ENCODE data around the gene TP73.

TP73 gene

DNA sequence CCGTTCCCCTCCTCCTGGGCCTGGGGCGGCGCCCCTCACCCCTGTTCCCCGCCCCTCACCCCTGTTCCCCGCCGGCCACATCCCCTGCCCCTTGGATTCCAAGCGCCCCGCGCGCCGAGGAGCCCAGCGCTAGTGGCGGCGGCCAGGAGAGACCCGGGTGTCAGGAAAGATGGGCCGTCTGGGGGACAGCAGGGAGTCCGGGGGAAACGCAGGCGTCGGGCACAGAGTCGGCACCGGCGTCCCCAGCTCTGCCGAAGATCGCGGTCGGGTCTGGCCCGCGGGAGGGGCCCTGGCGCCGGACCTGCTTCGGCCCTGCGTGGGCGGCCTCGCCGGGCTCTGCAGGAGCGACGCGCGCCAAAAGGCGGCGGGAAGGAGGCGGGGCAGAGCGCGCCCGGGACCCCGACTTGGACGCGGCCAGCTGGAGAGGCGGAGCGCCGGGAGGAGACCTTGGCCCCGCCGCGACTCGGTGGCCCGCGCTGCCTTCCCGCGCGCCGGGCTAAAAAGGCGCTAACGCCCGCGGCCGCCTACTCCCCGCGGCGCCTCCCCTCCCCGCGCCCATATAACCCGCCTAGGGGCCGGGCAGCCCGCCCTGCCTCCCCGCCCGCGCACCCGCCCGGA lies at the start of gene TP73:
TSS of gene TP73 (plus strand) at position 587 of the 618 bp plus-strand sequence. CDS start 29,850 bp downstream, outside the sequence.
- peak; percentile 7 for DNase-seq

DNA sequence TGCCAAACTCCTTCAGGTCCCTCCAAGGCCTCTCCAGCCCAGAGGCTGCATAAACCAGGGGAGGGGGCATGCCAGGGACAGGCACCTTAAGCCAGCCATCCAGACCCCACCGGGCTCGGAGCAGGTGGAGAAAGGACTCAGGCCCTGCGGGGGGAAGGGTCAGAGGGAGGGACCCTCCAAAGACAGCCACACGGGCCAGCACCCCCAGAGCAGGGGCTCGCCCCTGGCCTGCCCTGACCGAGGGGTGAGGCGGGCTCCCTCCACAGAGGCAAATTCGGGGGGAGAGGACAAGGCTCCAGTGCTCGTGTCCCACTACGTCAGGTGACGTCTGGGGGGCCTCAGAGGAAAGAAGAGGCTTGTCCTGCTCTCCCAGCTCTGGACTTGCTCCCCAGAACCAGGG lies 49.2 kb upstream of the TP73 start:
- no peak for DNase-seq

DNA sequence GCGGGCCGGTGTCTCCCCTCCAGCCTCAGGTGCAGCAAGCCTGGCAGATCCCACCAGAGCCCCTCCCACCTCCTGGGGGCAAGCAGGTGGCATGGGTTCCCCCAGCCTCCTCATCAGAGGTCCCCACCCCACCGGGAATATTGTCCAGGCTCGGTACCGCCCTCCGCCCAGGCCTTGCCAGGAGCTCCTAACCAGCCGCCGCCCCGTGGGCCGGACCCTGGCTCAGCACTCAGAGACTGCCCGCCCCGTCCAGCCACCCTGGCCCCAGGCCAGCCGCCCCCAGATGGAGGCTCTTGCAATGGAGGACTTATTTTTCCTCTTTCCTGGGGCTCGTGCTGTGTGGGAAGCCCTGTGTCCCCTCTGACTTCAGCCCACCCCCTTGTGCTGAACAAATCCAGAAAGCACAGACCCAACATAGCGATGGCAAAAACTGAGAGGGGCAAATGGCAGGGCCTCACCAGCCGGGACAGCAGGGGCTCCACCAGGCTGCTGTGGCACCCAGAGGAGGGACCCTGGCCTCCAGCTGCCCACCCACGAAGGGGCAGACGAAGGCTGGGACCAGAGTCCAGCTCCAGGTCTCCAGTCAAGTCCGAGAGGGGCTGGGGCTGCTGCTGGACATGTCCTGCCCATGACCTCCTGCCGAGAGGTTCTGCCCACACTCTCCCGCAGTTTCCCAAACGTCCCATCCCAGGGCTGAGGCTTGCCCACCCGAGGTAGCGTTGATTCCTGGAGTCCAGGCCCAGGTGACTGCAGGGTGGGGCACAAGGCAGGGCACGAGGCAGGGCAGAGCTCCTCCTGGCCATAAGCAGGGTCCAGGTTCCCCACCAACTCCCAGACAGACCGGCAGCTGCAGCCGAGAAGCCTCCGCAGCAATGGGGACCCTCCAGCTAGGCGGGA lies 48.5 kb upstream of the TP73 start:
- DNase-seq, result no peak

DNA sequence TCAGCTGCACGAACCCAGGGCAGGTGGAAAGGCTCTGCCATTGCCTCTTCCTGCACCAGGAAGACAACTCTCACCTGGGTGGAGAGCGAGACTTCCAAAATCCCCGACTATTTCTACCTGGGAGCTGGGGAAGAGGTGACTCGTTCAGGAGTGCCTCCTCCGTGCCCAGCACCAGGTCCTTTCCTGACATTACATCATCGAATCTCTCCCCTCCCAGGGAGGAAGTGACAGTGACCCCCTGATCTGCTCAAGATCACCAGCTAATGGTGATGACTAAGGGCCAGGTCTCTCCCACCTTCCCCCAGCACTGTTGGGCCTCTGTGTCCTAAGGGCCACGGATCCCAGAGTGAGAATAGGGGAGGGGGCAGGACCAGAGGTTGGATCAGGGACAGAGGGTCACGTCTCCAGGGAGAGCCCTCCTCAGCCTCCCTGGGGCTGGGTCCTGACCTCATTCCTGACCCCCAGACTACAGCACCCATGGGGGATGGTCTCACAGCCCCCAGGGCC lies 47.8 kb upstream of the TP73 start:
- no peak for DNase-seq

DNA sequence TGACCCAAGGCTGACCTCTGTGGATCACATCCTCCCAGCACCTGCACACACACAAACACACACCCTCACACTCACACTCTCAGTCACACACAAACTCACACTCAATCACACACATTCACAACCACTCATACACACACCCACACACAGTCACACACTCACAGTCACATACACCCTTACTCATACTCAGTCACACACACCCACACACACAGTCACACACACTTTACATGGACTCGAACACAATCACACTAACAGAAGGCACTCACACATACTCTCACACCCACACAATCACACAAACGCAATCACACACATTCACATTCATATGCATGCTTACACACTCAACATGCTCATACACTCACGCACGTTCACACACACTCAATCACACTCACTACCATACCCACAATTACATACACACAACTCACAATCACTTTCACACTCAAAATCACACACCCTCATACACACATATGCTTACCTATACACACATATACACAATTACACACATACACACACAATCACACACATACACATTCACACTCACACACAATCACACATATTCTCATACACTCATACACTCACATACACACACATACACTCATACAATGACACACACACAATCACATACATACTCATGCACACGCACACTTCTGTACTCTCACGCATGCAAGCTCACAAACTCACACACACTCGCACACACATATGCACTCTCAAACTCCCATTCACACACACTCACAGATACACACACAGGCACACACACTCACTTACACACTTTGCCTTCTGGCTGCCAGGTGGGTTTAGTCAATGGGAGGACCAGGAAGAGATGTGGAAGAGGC lies 47.1 kb upstream of the TP73 start:
- DNase-seq, result no peak

DNA sequence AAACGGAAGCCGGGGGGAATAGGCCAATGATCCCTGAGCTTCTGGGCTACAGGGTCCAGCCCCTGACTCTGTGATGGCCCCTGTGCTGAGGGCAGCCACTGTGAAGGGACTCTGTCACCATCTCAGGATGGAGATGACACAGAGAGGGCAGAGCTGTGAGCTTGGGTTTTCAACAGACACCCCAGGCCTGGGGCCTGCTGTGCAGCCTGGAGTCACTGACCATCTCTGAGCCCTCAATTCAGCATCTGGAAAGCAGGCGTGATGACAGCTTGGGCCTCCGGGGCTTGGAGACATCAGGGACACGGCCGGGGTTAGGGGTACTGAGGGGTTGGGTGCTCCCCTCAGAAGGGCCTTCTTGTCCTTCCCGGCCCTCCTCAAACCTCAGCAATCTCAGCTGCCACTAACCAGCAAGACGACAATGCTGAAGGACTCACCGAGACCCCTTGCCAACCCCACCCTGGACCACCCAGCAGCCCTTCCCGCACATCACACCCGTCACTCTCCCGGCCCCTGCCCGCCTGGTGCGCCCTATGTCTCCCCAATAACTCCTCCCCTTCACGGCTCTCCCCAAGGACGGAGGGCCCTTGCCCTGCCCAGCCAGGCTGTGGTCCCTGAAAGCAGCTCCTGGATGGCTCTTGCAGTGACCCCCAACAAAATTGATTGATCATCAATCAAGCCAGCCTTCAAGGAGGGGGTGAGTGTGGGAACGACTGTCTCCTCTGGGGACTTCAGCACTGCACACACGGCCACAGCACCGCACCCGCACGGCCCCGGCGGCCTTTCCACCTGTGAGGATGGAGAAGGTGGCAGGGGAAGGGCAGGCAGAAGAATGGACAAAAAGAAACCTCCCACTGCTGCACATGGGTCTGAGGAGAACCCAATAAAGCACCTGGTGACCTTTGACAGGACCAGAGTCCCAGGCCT lies 45.3 kb upstream of the TP73 start:
- DNase-seq, result no peak

DNA sequence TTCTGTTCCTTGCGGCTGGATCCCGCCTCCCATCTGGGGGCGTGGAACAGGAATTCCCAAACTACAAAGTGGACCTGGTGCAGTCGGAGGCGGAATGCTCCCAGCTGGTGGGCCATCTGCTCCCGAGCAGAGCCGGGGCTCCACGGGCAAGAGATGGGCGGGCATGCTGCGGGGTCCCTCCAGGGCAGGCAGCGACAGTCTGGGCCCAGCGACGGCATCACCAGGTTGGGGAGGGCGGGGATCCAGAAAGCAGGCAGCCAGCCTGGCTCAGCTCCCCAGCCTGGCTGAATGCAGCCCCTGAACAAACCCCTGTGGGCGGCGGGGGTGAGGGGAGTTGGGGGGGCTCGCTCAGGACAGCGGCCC lies 44.6 kb upstream of the TP73 start:
- DNase-seq, result no peak

DNA sequence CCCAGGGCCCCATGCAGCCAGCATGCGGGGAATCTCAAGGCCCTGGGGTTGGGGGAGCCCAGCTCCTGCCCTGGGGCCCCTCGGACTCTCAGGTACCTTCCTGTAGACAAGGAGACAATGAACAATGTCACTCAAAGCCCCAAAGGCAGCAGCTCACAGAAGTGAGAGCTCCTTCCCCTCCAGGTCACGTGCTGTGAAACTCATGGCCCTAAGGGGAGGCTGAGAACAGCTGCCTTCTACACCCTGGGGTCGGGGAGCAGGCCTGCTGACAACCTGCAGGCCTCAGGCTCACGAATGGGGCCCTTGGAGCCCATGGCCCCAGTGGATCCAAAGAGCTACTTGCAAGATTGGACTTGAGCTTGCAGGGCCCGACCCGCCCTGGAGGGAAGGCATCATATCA lies 44.2 kb upstream of the TP73 start:
- no peak for DNase-seq

DNA sequence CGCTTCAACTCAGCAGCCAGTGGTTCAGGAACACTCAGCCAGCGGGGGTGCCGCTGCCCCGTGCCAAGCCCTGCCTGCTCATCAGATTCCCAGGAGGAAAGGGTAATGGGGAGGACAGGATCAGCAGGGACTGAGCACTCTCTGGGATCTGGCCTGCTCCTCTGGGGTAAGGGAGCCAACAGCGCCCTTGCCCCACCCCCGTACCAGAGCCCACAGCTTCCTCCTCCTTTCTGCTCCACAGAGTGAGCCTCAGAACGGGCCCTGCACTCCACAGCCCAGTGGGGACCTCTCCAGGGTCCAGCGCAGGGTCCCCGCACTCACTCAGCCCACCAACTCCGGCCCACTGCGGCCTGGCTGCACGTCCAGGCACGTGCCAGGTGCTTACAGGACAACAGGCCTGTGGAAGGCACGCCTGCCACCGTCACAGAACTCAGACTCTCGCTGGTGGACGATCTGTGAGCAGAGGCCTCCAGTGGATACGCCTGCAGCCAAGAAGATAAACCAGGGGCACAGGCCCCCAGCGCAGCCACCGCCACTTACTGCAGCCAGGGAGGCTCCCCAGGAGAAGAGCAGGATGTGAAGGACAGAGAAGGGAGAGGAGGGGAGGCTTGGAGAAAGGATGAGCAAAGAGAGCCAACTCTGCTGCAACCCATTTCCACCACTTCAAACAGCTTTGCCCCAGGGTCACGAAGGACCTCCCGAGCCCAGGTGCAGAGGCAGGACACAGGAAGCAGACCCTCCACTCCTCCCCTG lies 43.1 kb upstream of the TP73 start:
- no peak for DNase-seq

DNA sequence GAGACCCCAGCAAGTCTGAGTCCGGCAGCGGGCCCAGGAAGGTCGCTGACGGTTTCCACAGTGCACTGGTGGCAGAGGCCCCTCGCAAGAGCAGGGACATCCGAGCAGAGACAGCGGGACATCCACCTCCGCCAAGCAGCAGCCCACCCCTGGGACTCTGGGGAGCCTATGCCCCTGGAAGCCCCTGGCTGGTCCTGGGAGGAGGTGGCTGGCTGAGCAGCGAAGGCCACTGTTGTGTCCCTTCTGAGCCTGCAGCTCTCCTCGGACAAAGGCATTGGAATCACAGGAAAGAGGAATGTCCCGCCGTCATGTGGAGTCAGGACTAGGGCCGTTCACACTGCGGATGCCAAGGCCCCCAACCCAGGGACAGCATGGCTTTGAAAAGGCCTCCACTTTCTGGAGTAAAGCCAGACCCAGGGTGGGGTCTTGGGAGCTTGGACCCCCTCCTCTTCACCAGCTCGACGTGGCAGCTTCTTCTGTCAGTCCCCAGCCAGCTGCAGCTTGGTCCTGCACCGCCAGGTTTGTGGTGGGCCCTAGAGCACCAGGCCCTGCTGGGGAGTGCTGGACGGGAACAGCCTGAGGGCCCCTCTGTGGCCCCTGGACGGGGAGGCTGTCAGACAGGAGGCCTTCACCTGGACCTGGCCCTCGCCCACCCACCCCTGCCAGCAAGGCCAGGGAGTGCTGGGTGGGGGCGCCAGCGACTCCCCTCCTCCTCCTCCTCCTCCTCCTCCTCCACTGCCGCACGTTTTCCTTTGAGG lies 42.4 kb upstream of the TP73 start:
- DNase-seq, result no peak

DNA sequence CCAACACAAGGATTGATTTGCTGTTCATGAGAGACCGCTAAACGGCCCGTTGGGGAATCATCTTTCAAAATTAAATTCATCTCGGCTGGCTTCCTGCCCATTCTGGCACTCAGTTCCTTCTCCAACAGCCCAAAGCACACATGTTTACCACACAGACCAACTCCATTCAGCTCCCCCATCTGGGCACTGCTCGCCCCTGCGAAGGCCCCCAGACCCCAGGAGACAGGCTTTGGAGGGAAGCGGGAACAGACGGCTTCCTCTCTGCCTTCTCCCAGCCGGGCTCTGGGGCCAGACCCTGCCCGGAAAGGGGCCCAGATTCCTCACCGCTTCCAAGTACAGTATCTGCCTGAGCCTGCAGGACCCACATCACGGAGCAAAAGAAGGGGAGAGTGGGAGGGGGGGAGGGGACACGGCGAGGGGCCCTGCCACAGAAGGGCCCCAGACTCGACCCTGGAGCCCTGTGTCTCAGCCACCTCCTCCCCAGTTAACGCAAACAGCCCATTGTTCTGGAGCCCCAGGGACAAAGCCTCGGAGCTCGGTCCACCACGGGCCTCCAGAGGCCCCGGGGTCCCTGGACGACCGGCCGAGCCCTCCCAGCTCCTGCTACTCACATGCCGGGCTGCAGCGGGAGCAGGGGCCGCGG lies 41.7 kb upstream of the TP73 start:
- no peak for DNase-seq

DNA sequence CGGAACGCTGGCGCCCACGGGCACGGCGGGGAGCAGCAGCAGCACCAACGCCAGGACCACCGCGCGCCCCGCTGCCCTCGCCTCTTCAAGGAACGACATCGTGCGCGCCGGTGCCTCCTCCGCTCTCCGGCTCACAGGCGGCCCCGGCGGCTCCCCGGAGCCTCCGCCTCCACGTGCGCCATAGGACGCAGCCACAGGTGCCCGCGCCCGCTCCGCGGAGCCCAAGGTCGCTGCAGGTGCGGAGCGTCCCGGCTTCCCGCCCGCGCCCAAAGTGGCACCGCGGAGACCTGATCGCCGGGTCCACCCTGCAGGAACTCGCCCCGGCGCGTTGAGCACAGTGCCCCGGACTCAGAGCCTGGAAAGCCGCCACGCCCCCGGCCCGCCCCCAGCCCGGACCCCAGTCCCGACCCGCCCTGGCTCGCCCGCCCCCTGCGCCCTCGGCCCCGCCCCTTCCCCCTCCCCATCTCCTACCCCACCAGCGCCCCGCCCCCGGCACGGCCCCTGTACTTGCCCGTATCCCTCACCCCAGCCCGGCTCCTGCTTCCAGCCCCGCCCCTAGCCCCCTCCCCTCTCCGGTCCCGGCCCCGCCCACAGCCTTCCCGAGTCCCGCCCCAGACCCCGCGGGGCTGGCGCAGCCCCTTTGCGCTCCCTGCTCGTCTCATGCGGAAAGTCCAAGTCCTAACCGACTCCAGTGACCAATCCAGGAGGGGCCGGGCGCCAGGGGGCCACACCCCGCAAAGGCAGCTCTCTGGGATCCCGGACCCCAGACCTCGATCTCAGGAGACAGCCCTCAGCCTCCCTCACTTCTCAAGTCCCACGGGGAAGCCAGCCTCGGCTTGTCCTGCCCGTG lies 40.9 kb upstream of the TP73 start, which contains the start of gene MEGF6:
TSS of gene MEGF6 (minus strand) at position 339 of the 850 bp plus-strand sequence. CDS start at position 99, 240 bp downstream.
- peak; percentile 66 for DNase-seq

DNA sequence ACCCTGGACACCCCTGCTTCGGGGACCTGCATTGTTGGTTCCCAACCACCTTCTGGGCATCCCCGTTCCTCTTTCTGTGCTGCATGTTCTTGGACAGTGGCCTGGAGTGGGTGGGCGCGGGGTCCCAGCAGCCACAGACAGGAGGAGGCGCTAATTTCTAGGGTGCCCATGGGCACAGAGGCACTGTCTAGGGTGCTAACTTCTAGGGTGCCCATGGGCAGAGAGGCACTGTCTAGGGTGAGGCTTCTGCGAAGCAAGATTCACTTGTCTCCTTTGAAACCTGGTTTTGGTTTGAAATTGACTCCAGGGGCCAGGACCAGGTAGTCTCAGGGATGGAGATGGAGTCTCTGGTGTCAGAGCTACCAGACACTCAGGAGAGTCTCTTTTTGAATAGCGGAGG lies 40.2 kb upstream of the TP73 start:
- no peak for DNase-seq

DNA sequence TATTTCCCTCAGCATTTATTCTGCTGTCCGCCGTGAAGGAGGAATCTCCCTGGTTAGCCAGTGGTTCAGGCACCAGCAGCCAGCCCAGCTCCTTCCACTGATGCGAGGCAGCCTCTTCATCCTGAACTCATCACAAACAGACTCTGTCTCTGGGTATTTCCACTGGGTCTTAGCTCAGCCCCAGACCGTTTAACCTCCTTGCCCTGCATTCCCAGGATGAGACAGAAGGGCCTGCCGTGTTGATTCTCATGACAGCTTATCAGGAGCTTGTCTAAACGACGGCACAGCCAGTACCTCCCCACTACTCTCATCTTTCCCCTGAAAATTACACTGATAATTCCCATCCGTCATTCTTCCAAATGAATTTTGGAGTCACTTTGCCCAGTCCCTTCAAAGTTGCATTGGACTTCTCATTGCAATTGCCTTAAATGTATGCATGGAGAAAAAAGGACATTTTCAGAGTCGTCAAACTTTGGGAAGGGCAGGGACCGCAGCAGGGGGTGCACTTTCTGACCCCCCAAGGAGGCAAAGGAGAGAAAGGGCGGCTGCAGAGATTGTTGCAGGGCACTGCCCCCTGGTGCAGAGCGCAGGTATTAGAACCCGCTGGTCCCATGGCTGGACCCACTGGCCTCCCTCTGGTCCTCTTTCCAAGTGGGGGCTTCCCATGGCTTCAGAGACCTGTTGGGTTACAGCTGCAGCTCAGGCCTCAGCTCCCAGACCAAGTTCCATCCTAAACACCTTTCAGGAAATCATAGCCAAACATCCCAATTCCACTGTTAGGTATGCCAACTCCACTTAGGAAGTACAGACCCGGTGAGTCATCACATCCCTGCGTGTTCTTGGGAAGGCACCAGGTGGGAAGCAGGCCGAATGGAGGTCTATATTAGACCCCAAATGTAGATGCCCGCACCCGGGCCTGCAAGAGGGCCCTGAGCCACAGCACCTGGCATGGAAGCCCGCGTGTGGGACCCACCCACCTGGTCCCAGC lies 37.3 kb upstream of the TP73 start:
- no peak for DNase-seq

DNA sequence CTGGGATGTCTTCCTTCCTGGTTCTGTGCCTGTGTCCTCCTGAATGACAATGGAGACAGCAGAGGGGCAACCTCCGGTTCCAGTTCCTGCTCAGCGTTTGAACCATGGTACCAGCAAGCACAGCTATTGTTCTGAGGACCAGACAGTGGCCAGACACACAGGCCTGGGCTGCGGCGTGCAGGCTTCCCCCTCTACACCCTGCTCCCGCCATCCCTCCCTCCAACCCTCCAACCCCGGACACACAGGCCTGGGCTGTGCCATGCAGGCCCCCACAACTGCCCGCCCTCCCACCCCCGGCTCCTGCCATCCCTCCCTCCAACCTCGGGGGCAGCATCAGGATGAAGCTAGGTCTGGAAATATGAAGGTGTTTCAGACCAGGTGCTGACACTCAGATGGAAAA lies 35.5 kb upstream of the TP73 start:
- DNase-seq, result no peak

DNA sequence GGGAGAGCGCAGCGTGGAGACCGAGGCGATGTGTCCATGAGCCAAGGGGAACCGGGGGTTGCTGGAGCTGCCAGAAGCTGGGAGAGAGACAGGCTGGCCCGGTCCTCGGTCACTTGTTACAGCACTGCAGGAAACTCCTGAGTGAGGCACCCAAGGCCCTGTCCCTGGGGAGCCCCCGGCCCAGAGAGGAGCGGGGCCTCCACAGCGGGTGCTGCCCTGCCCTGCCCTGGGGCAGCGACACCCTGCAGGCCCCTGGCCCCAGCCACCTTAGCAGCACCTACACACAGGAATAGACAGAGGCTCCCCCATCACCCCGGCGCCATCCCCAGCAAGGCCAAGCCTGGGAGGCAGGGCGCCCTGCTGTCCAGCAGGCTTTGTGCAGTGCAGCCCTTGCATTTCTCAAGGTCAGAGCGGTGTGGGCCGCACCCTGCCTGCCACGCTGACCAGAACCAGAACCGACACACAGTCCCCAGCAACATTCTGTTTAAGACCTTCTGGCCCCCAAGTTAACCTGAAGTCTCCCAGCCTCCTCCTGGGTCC lies 34.4 kb upstream of the TP73 start:
- no peak for DNase-seq

DNA sequence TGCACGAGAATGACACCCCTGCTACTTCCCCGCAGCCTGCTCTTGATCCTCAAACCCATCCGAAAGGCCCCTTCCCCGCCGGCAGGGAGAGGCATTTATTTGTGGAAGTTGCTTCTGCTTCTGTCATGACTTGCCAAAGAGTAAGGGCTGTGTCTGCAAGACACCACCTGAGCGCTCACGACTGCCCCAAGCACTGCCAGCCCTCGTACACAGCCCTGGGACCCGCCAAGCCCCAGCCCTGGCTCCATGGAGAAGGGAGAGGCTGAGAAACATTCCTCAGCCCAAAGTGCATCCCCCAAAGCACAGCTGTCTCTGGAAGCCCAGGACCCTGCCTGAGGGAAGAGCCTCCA lies 33.8 kb upstream of the TP73 start:
- no peak for DNase-seq
